Measurements from ENCODE around the gene PRLR.
A peak's percentile ranks its signal among the peaks of the same experiment; 100 is the strongest.

PRLR gene

DNA sequence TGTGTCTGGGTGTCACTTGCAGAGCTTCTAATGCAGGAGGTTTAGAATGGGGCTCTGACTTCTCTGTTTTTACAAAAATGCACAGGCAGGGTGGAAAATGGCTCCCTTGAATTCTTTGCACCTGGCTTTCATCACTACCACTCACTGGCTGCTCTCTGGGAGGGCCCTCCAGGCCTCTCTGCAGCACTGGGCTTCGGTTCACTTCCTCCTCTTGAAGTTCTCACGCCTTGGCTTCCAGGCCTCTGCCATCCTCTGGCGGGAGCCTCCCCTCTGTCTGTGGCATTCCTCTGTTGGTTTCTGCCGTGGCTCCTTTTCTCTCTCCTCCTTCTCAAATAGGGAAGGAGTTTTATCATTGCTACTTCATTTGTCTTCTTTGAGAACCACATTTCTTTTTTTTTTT, 2.8 kb upstream of the PRLR start:
- DNase-seq = no peak

GRCh38 chr5:35232124-35232523, 1.8 kb upstream of the PRLR start:
- DNase-seq = no peak

DNA sequence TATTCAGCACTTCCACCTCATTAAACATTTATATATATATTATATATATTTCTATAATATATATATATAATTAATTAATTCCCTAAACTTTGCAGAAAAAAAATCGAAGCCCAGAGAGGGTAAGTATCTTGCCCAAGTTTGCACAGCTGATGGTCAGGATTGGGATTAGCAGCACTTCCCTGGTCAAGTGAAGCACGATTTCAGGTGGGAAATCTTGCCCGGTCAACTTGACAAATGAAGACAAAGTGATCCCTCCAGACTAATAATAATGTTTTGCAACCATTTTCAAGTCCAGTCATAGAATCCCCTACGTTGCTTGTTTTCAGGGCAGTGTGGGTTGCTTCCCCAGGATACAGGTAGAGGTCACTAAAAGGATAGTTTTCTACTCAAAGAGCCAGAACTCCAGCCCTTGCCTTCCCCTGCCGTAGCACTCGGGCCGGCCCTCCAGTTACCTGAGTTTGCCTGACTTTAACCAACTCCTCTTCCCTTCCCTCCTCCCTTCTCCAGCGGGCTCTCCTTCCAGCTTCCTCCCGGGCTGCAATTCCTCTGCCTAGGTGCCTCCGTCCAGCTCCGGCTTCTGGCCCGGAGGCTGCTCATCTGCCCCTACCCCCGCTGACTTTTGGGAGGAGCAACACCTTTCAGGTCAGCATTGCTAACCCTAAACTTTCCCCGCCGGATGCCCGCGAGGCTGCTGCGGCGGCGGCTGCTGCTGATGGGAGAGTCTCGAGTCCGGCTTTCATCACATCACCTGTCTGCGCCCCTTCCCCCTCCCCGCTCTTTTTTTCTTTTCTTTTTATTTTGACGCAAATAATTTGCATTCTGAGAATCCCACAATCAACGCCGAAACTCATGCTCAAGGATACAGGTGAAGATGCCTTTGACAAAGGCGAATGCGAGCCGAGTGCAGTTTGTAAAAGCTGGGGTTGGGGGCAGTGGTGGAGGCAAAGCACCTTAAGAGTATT, 930 bp downstream of the PRLR start:
- peak; percentile 93 for DNase-seq

DNA sequence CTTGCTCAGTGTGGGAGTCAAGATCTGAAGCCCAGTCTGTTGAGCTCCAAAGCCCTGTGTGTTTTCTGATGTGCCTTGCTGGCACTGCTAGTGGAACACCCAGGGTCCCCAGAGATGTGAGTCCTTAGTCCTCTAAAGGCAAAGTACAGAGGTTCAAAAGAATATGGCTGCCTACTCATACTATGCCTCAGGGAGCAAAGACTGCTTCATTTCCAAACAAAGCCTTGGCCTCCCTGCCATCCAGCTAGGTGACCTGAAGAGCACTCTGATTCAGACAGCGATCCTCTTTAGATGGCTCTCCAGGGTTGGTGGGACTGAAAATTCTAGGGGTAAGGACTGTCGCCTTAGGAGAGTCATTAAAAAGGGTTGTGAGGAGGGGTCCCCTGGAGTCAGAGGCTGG, 2.0 kb downstream of the PRLR start:
- DNase-seq = no peak

GRCh38 chr5:35227720-35228119, 2.6 kb downstream of the PRLR start:
- DNase-seq = no peak

DNA sequence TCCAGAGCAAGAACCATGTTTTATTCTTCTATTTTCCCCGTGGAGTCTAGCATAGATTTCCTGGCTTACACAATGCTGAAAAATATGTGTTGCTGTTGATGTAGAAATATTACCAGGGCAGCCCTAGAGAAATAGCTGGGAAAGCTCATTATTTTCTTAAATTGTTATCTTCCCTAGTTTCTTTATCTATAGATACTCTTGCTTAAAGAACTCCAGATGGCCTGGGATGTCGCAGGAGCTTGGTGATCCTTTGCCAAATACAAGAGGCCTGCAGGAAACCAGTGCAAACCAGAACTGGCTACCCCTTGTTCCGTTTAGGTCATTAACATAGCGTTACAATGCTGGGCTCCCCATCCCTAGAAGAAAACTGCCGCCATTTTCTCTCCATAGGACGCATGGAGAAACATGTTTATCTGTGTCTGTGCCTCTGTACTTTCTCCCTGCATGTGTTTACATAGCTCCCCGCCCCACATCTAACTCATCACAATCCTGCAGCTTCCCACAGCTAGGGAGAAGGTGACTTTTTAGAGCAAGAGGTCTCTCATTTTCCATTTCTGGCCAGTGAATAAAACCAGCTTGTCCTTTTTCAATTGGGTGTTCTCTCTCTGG, 6.4 kb downstream of the PRLR start:
- no peak for DNase-seq

DNA sequence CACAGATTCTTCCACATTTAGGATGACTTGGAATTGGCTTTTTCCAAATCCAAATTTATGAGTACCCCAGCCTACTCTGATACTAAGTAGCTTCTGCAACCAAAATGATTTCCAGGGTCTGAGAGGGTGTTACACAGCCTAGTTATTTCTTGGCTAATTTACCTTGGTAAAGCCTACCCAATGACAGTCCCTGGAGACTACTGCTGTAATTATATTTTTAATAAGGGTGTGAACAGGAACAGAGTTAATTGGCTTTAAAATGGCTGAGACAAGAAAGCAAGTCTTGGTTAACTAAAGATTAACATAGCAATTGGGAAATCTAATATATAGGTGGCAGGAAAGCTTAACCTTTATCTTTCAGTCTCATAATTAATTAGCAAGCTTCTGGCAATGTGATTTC, 9.3 kb downstream of the PRLR start:
- DNase-seq = no peak

DNA sequence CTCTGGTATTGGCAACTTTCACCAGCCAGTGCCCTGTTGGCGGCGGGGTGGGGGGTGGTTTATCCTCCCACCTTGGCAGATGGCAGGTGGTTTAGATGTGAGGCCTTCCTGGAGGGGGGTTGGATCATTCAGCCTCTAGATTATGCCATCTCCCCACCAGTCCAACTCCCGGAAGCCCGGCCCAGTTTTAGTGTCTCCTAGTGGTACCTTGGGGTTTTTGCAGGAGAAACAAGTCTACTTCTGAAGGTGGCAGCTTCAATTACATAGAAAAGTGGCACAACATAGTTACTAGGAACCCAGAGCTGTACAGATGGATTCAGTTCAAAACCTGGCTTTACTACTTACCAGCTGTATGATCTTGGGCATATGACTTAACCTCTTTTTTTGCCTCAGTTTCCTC, 11.3 kb downstream of the PRLR start:
- no peak for DNase-seq

GRCh38 chr5:35214051-35214450, 16.2 kb downstream of the PRLR start:
- DNase-seq = no peak

DNA sequence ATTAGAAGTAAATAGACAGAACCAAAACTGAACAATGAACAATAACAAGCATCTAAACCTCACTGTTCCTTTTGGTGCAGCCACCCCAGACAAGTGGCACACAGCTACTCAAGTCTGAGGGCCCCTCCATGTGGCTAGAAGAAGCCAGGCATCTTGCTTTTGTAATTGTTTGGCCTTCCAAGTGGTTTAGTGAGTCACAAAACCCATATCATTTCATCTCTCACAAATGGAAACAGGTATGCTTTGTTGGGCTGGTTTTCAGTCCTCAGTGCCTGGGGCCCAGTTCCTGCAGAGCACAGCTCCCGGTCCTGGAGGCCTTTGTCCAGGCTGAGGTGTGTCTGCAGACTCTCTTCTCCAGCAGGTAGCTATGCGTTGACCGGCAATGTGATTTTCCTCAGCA, 16.7 kb downstream of the PRLR start:
- DNase-seq = no peak

GRCh38 chr5:35212122-35212982, 17.9 kb downstream of the PRLR start:
- no peak for DNase-seq

- DNase-seq = no peak
These were observed 20.4 kb downstream of the PRLR start for GRCh38 chr5:35209862-35210261.

GRCh38 chr5:35205606-35206005, 24.7 kb downstream of the PRLR start:
- DNase-seq = no peak

DNA sequence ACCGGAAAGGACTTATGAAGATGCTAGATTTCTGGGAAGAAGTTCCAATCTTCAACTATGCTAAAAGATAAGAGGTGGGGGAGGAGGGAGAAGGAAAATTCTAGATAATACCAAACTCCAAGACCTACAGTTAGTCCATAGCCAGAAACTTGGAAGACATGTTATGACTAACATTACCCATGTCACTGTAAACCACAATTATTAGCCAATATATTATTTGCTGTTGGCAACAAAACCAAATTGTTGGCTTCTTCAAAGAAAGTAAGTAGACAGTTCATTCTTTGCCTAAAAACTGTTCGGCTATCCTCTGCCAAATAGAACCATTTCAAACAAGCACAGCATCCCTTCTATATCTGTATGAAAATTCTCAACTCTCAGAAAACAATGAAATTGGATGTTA, 25.1 kb downstream of the PRLR start:
- DNase-seq = no peak

GRCh38 chr5:35203403-35203802, 26.9 kb downstream of the PRLR start:
- DNase-seq = no peak

GRCh38 chr5:35202319-35203111, 27.8 kb downstream of the PRLR start:
- DNase-seq = peak; percentile 57

DNA sequence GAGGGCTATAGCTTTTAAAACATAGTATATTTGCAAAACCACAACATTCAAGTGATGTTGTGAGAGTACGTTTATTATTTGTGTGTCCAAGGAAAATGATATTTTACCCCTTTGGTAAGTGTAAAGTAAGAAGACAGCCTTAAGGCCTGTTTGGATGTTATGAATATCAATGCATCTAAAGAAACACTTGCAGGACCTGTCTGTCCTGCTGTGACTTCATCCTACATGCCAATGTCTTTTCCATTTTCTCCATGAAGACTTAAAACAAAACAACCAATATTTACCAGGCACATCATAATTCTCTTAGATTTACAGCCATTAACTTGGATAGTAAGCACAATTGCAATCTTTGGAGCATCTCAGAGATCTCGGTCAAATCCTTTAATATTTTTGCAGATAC, 29.0 kb downstream of the PRLR start:
- DNase-seq = no peak

GRCh38 chr5:35199886-35200285, 30.4 kb downstream of the PRLR start:
- no peak for DNase-seq

- DNase-seq = no peak
These were observed 31.6 kb downstream of the PRLR start for GRCh38 chr5:35198686-35199085.

GRCh38 chr5:35198075-35198474, 32.2 kb downstream of the PRLR start:
- peak; percentile 64 for DNase-seq

DNA sequence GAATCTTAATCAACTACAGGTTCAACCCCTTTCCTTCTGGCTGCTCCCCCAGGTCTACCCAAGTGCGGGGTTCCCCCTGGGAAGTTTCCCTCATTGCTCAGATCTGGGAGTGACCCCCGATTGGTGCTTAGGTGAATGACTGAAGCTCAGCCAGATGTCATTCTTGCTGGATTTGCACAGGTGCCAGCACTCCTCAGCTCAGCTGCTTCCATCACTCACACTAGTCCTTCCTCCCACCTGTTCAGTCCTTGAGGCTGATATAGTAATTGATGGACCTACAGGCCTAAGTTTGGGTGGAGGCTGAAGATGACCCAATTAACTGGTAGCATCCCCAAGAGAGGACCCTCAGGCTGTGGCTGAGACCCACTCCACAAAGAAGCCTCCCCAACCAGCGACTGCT, 32.9 kb downstream of the PRLR start:
- DNase-seq = no peak

- no peak for DNase-seq
These were observed 34.8 kb downstream of the PRLR start for GRCh38 chr5:35195472-35195852.

Measured in NCI-H748 treated with DMSO at 0.1 percent for 48 hours (cell line).